NCI-H187 (cell line): ENCODE results near the gene LCORL.
"Not testable (repeated sequence)": the region's sequence is repeated elsewhere in the genome, so short reads cannot be mapped to it uniquely, and the experiment has no call there.

ENCODE experiments used
- DNase-seq, 2 experiments: peaks; one replicate each; lab custom pipeline; 2025; lab: John Stamatoyannopoulos, UW

LCORL gene

GRCh38 chr4:17932041-17932440, 89.5 kb downstream of the LCORL start:
- no peak for DNase-seq

GRCh38 chr4:17930256-17930655, 91.3 kb downstream of the LCORL start:
- DNase-seq = no peak

- DNase-seq = no peak
These were observed 97.4 kb downstream of the LCORL start for GRCh38 chr4:17924189-17924588.

- no peak for DNase-seq
These were observed 100.1 kb downstream of the LCORL start for GRCh38 chr4:17921451-17921850.

GRCh38 chr4:17920681-17921080, 100.9 kb downstream of the LCORL start:
- DNase-seq = no peak

GRCh38 chr4:17915439-17915838, 106.1 kb downstream of the LCORL start:
- no peak for DNase-seq

- DNase-seq = no peak
These were observed 109.5 kb downstream of the LCORL start for GRCh38 chr4:17912011-17912410.

- DNase-seq = no peak
These were observed 109.9 kb downstream of the LCORL start for GRCh38 chr4:17911608-17912007.

- no peak for DNase-seq
These were observed 123.0 kb downstream of the LCORL start for GRCh38 chr4:17898553-17899055.

GRCh38 chr4:17895481-17895880, 126.1 kb downstream of the LCORL start:
- DNase-seq = no peak

GRCh38 chr4:17894421-17894820, 127.1 kb downstream of the LCORL start:
- DNase-seq = no peak

- DNase-seq = no peak
These were observed 131.9 kb downstream of the LCORL start for GRCh38 chr4:17889692-17890091.

- no peak for DNase-seq
These were observed 137.0 kb downstream of the LCORL start for GRCh38 chr4:17884511-17884910.

GRCh38 chr4:17884063-17884462, 137.5 kb downstream of the LCORL start:
- no peak for DNase-seq

- no peak for DNase-seq
These were observed 143.9 kb downstream of the LCORL start for GRCh38 chr4:17877661-17878060.

- DNase-seq = no peak
These were observed 144.6 kb downstream of the LCORL start for GRCh38 chr4:17876943-17877342.

GRCh38 chr4:17875402-17876070, 146.0 kb downstream of the LCORL start:
- DNase-seq = no peak

GRCh38 chr4:17869327-17869726, 152.2 kb downstream of the LCORL start:
- no peak for DNase-seq

- DNase-seq = no peak
These were observed 154.3 kb downstream of the LCORL start for GRCh38 chr4:17867276-17867675.

GRCh38 chr4:17866810-17867209, 154.7 kb downstream of the LCORL start:
- DNase-seq = no peak

- no peak for DNase-seq
These were observed 155.6 kb downstream of the LCORL start for GRCh38 chr4:17865866-17866363.

- not testable (repeated sequence) for DNase-seq
These were observed 159.6 kb downstream of the LCORL start for GRCh38 chr4:17861906-17862305.

- no peak for DNase-seq
These were observed 161.7 kb downstream of the LCORL start for GRCh38 chr4:17859793-17860406.

- no peak for DNase-seq
These were observed 167.5 kb downstream of the LCORL start for GRCh38 chr4:17854036-17854435.
